ENCODE measurements around the gene TOR4A.

- TF ChIP-seq CTCF (IDR thresholded peaks at IDR 0.05; ENCODE audit: low read depth, low read length) (no peak), POLR2A (IDR thresholded peaks at IDR 0.05; ENCODE audit: extremely low read depth, insufficient read length) (no peak), MYC (IDR thresholded peaks at IDR 0.05; ENCODE audit: low read depth, low read length) (no peak)
- TF ChIP-seq, protein P1, sequence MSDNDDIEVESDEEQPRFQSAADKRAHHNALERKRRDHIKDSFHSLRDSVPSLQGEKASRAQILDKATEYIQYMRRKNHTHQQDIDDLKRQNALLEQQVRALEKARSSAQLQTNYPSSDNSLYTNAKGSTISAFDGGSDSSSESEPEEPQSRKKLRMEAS (IDR thresholded peaks at IDR 0.05; ENCODE audit: low read depth, low read length) = no peak
Measured at GRCh38 chr9:137317021-137317717, 39.6 kb downstream of the TOR4A start.
